Small intestine (tissue), 7 donors: ENCODE measurements around the gene PPL. TPM values are rescaled to one million over a fixed set of nuclear protein-coding genes. Genes with fewer than 3 reads are reported as not detected.

ENCODE experiments used
- DNase-seq, 2 donors: peaks; one replicate each; pipeline versions ENCODE4 v3.0.0 to v3.0.0-alpha.2; 2013
- FAIRE-seq: peaks from 2 replicates; lab custom pipeline; 2012; peaks lifted over from hg19 to GRCh38; lab: Jason Lieb, UNC
- H3K27ac ChIP-seq, 3 donors: one replicate each; pipeline ENCODE4 v1.5.1; 2013; ENCODE audit warnings: low read length in 2 of 3, mild to moderate bottlenecking in 2 of 3, control low read depth in 1 of 3, inconsistent platforms in 1 of 3, low read depth in 1 of 3, moderate library complexity in 1 of 3
- H3K27me3 ChIP-seq, 3 donors: one replicate each; pipeline ENCODE4 v1.6.1; 2013; ENCODE audit warnings: low read length in 3 of 3, inconsistent platforms in 1 of 3; ENCODE audit not compliant: control insufficient read depth in 3 of 3, insufficient read depth in 3 of 3
- H3K36me3 ChIP-seq, 3 donors: one replicate each; pipeline ENCODE4 v1.6.1; 2013; ENCODE audit warnings: low read length in 3 of 3, inconsistent platforms in 1 of 3, low read depth in 1 of 3, mild to moderate bottlenecking in 1 of 3, moderate library complexity in 1 of 3; ENCODE audit not compliant: control insufficient read depth in 3 of 3, insufficient read depth in 2 of 3
- H3K4me1 ChIP-seq, 3 donors: one replicate each; pipeline ENCODE4 v1.6.1; 2013; ENCODE audit warnings: low read length in 2 of 3, inconsistent platforms in 1 of 3, low read depth in 1 of 3, mild to moderate bottlenecking in 1 of 3, moderate library complexity in 1 of 3; ENCODE audit not compliant: control insufficient read depth in 3 of 3, insufficient read depth in 2 of 3
- H3K4me3 ChIP-seq, 3 donors: one replicate each; pipeline ENCODE4 v1.5.1; 2013; ENCODE audit warnings: low read length in 3 of 3, control low read depth in 1 of 3, inconsistent platforms in 1 of 3, low read depth in 1 of 3, mild to moderate bottlenecking in 1 of 3, moderate library complexity in 1 of 3
- H3K9me3 ChIP-seq, 2 donors: one replicate each; pipeline ENCODE4 v1.6.1; 2013; ENCODE audit warnings: low read depth in 1 of 2, low read length in 1 of 2; ENCODE audit not compliant: control insufficient read depth in 2 of 2, insufficient read depth in 1 of 2
- WGBS, 3 donors: extraction: QIAGEN DNeasy Blood & Tissue Kit; methylation state at CpG; one replicate each; pipeline ENCODE4 v1.1.7; 2013; 5-methylcytosine and 5-hydroxymethylcytosine counted together
- polyA plus RNA-seq, 4 donors: library from polyadenylated mRNA; stranded (reverse) in 3 of 4; unstranded in 1 of 4; fragments of 200-250 nt in 3 of 4; fragments of 120-200 nt in 1 of 4; gene quantifications; one replicate each; pipeline versions ENCODE4 v1.2.1 to v1.2.3, GENCODE V29; 2013
- donor health status: healthy with polysubstance abuse.
- donor health status: control.
- donor health status: control.
- donor health status: Bipolar disorder and iron deficiency.
- donor health status: healthy.

The PPL gene
- polyA plus RNA-seq, 4 donors: 11.1 to 37.1 (median 14.9) TPM

DNA sequence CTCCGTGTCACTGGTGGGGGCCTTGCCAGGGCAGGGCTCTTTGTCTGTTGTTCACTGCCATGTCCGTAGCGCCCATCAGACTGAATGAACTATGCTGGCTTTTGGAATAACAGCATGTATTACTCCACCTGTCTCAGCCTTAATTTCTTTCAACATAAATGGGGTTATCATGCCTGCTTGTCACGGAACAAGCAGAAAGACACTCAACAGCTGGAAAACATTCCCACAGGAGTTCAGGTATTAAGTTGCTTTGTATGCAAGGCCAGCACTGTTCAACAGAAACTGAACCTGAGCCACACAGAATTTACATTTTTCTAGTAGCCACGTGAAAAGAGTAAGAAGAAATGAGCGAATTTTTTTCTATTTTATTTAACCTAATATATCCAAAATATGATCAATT lies 13.1 kb downstream of the PPL start:
- DNase-seq (no peak), FAIRE-seq (no peak)
- Histone ChIP-seq H3K4me3 (no peak overlapping the region), H3K4me1 (peaks cover 0 to 32% (median 3%) of the 10 kb centered on the region in 3 donors), H3K27ac (no peak overlapping the region), H3K36me3 (peaks cover 0 to 45% (median 0%) of the 10 kb centered on the region in 3 donors), H3K27me3 (no peaks in the 10 kb centered on the region), H3K9me3 (peaks cover 0 to 7% of the 10 kb centered on the region in 2 donors)
- WGBS, 3 donors: 81 to 87% (median 82%) methylated on average over 6 of the region's 6 CpGs

DNA sequence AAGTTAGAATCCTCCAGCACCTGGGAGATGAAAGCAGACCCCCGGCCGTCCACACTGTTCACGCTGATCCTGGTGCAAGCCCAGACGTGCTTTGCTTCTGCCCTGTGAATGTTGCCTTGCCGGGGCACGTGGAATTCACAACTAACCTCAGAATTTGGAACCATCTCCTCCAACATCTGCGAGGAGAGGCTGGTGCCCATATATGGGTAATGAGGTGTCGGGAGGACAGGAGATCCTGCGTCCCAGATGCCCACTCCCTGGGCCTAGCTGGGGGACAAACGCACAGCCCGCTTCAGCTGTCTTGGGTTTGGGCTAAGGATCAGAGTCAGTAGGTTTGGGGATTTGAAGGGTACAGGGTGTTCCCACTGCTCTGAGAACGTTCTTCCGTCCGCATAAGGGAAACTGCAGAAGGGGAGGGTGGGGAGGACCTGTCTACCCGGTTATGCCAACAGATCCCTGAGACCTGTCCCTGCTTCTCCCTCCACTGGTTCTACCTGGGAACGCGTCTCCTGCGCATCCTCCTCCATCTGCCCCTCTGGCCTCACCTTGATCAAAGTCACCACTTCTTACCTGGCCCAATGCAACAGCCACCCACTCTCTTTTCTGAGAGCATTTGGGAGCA lies 14.1 kb downstream of the PPL start:
- no peak overlapping the region for H3K4me3 ChIP-seq
- WGBS, 3 donors: 78 to 84% (median 80%) methylated on average over 18 of the region's 18 CpGs

DNA sequence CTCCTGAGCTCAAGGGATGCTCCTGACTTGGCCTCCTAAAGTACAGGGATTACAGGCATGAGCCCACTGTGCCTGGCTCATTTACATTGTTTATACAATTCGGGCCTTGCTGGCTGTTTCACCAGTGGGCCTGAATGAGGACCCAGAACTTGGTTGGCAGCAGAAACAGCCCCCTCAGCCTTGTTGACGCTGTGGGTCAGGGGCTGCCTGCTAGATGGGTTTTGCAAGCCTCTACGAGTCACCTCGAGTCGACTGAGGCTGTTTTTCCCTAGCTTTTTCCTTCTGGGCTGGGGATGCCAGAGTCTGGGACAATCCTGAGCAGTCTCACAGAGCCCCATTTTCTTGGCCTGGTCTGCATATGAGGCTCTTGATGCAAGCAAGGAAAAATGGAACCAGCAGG lies 16.1 kb downstream of the PPL start:
- FAIRE-seq: no peak
- peaks cover 0 to 37% (median 3%) of the 10 kb centered on the region in 3 donors for H3K4me1 ChIP-seq
- no peak overlapping the region for H3K27ac ChIP-seq
- peaks cover 0 to 34% (median 0%) of the 10 kb centered on the region in 3 donors for H3K36me3 ChIP-seq
- WGBS, 3 donors: 80 to 85% (median 83%) methylated on average over 5 of the region's 5 CpGs
- H3K27me3 ChIP-seq: no peaks in the 10 kb centered on the region
- H3K9me3 ChIP-seq: no peaks in the 10 kb centered on the region
- DNase-seq: no peak
- no peak overlapping the region for H3K4me3 ChIP-seq

More for the DNA sequence above, 14.1 kb downstream of the PPL start:
- Histone ChIP-seq H3K4me1 (peaks cover 0 to 39% (median 3%) of the 10 kb centered on the region in 3 donors), H3K9me3 (peaks cover 0 to 7% of the 10 kb centered on the region in 2 donors), H3K27ac (no peak overlapping the region), H3K27me3 (no peaks in the 10 kb centered on the region), H3K36me3 (peaks cover 0 to 37% (median 0%) of the 10 kb centered on the region in 3 donors)
- no peak for DNase-seq
- no peak for FAIRE-seq

DNA sequence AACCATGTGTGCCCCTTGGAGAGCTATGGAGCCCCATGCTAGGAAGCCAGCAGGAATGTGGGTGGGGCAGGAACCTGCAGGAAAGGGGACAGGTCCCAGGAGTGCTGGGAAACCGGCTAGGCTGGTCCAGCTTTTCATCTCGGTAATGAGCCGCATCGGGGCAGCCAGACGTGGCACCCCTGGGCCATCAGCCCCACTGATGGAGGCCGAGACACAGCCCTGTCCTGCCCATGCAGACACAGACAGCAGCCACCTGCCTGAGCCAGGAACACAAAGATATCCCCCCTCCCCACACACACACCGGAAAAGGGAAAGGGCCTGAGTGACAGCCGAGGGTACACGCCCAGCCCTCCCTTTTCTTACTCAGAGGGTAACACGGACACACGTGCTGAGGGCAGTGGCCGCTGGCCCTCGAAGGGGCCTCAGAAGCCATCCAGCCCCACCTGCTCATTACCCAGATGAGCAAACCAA lies 18.1 kb downstream of the PPL start:
- H3K36me3 ChIP-seq: peaks cover 0 to 46% (median 0%) of the 10 kb centered on the region in 3 donors
- peak overlapping the region in 1 of 3 donors; percentile 77 for H3K27ac ChIP-seq
- peaks cover 0 to 22% (median 0%) of the 10 kb centered on the region in 3 donors for H3K4me1 ChIP-seq
- H3K9me3 ChIP-seq: no peaks in the 10 kb centered on the region
- no peaks in the 10 kb centered on the region for H3K27me3 ChIP-seq
- peak overlapping the region in 1 of 3 donors; percentile 8 for H3K4me3 ChIP-seq
- WGBS, 3 donors: 6 to 42% (median 23%) methylated on average over 13 of the region's 13 CpGs
- peak; percentile 57 to 80 for DNase-seq
- no peak for FAIRE-seq

DNA sequence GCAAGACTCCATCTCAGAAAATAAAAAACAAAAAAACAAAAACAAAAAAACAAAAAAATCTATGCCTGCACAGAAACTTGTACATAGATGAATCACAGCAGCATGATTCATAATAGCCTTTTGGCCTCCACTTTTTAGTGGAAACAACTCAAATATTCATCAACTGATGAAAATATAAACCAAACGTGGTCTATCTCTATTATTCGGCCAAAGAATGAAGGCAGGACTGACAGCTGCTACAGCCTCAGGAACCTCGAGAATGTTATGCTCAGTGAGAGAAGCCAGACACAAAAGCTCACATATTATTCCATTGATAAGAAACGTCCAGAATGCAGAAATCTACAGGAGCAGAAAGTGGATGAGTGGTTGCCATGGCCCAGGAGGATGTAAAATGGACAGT lies 19.8 kb downstream of the PPL start:
- Histone ChIP-seq H3K9me3 (no peaks in the 10 kb centered on the region), H3K4me3 (no peak overlapping the region), H3K27me3 (no peaks in the 10 kb centered on the region), H3K36me3 (peaks cover 0 to 40% (median 0%) of the 10 kb centered on the region in 3 donors), H3K4me1 (peaks cover 0 to 21% (median 0%) of the 10 kb centered on the region in 3 donors), H3K27ac (no peak overlapping the region)
- WGBS, 3 donors: 46 to 57% (median 49%) methylated on average over 4 of the region's 4 CpGs
- no peak for DNase-seq
- FAIRE-seq: no peak

DNA sequence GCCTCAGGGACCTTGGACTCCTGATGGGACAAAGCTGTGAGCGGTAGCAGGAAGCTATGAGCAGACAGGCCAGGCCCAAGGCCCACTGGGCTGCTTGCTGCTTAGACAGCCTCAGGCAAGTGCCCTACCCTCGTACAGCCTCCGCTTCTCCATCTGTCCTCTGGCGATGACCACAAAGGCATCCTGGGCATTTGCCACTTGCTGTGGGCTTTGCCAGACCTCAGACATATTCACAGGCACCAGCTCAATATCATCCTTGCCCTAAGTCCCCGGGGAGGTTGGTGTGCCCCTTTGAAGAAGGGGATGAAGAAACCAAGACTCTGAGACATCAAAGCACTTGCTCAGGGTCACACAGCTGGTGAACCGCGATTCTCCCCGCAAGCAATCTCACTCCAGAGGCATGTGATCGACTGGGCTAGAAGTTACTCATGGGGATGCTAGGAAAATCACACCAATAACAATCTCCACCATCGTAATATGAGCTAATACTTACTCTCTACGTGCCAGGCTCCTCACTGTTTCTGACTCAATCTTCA lies 21.7 kb downstream of the PPL start:
- Histone ChIP-seq H3K27ac (no peak overlapping the region), H3K9me3 (no peaks in the 10 kb centered on the region), H3K4me3 (no peak overlapping the region), H3K4me1 (peaks cover 0 to 25% (median 0%) of the 10 kb centered on the region in 3 donors), H3K27me3 (no peaks in the 10 kb centered on the region), H3K36me3 (peaks cover 0 to 35% (median 0%) of the 10 kb centered on the region in 3 donors)
- DNase-seq: no peak
- WGBS, 3 donors: 77 to 82% (median 79%) methylated on average over 11 of the region's 11 CpGs
- FAIRE-seq: no peak

DNA sequence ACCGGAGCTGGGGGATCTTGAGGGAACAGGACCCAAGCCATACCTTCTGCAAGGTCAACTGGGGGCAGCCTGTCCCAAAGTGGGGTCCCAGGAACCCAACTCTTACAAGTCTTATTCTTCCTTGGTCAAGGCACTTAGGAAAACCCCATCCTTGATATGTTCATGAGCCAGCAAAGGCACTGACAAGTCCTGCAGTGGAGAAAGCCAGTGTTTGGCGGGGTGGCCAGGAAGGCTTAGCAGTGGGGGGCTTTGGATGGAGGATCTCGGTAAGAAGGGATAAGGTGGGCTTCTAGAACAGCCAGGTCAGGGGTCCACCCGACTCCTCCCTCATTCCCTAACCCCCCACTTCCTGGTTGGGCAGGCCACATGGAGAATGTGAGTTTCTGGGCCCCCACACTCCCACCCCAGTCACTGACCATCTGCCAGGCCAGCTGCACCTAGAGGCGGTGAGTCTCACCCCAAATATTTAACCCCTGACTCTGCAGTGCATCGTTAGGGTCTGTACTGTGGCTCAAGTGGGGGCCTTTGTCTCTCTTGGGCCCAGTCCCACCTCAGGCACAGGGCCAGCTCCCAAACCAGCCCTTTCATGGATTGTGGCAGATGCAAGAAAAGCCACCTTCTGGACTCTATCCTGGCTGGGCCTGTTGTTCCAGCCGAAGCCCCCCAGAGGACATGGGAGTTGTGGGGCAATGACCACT lies 22.3 kb downstream of the PPL start:
- FAIRE-seq (no peak), DNase-seq (no peak)
- H3K9me3 ChIP-seq: no peaks in the 10 kb centered on the region
- peaks cover 0 to 38% (median 0%) of the 10 kb centered on the region in 3 donors for H3K36me3 ChIP-seq
- no peaks in the 10 kb centered on the region for H3K27me3 ChIP-seq
- H3K4me3 ChIP-seq: no peak overlapping the region
- H3K27ac ChIP-seq: no peak overlapping the region
- WGBS, 3 donors: 88 to 97% (median 94%) methylated on average over 7 of the region's 7 CpGs
- H3K4me1 ChIP-seq: peaks cover 0 to 24% (median 0%) of the 10 kb centered on the region in 3 donors

DNA sequence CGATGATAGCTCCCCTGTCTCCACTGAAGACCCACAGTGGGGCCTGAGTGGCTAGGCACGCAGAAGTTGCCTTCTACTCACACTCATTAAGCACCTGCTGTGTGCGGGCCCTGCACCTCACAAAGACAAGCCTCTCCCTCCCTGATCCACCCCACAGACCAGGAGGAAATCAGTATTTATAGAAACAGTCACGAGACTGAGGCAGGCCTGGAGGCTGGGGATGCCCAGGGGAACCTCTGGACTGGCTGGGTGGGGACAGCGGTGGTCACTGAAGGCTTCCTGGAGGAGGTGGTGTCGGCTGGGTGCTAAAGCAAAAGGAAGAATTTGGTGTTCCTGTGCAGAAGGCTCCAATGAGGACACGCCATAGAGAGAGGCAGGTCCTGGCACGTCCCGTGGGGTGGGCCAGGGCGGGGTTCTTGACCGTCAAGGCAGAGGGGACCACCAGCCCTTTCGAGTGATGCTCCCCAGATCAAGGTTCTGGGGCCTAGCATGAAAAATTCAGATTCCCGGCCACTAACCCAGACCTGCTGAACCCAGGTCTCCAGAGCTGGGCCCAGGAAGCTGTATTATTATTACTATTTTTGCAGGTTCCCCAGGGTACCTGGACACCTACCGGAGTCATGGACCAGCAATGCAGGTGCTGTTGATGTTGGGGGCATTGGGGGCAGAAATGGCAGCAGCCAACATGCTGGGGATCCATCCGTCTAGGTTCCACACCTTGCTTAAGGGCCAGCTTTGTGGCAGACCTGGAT lies 23.0 kb downstream of the PPL start:
- DNase-seq: no peak
- Histone ChIP-seq H3K27me3 (no peaks in the 10 kb centered on the region), H3K36me3 (peaks cover 0 to 41% (median 0%) of the 10 kb centered on the region in 3 donors), H3K4me3 (no peak overlapping the region), H3K4me1 (peaks cover 0 to 17% (median 0%) of the 10 kb centered on the region in 3 donors), H3K9me3 (no peaks in the 10 kb centered on the region), H3K27ac (no peak overlapping the region)
- 90 to 93% (median 92%) methylated on average over 13 to 15 of the region's 15 CpGs for WGBS, 3 donors
- no peak for FAIRE-seq
